Fibroblast of villous mesenchyme (primary cell): Measurements from ENCODE around the gene KIAA0753. TPM values are rescaled to one million over a fixed set of nuclear protein-coding genes. Genes with fewer than 3 reads are reported as not detected.
A peak's percentile ranks its signal among the peaks of the same experiment; 100 is the strongest.

ENCODE experiments used
- DNase-seq: peaks from one replicate; pipeline ENCODE4 v3.0.0-alpha.2; 2010; ENCODE audit warnings: low read depth
- H3K4me3 ChIP-seq: 2 replicates; pipeline ENCODE4 v1.5.1; 2011; ENCODE audit warnings: low read depth, mild to moderate bottlenecking, low read length
- total RNA-seq: library from RNA; depleted of rRNA; stranded (reverse); fragments of >200 nt; gene quantifications from 2 replicates; pipeline ENCODE4 v1.2.3, GENCODE V29; 2012
- TF ChIP-seq, protein P1 (sequence below): IDR thresholded peaks from 2 replicates; pipeline ENCODE4 v1.5.1; 2012; ENCODE audit warnings: low read depth, mild to moderate bottlenecking, low read length; ENCODE audit not compliant: insufficient read depth

The KIAA0753 gene
- total RNA-seq, 1 donor, result 23.3 TPM

DNA sequence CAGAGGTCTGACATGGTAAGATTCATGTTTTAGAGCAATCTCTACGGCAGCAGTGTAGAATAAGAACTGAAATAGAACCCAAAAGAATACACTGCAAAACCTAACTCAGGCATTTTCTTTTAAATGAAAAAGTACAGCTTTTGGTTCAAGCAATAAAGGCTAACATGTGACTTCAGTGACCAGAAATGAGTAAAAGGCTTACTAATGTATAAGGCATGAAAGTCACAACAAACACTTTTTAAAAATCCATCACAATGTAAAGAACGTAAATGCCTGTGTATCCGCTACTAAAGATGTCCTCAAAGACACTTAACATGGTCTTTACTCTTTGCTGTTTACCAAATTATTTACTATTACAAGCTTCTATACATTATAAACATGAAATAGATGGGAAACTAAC, 16.6 kb downstream of the KIAA0753 start:
- peak; percentile 28 for DNase-seq
- H3K4me3 ChIP-seq, result no peak overlapping the region
- TF ChIP-seq, protein P1, sequence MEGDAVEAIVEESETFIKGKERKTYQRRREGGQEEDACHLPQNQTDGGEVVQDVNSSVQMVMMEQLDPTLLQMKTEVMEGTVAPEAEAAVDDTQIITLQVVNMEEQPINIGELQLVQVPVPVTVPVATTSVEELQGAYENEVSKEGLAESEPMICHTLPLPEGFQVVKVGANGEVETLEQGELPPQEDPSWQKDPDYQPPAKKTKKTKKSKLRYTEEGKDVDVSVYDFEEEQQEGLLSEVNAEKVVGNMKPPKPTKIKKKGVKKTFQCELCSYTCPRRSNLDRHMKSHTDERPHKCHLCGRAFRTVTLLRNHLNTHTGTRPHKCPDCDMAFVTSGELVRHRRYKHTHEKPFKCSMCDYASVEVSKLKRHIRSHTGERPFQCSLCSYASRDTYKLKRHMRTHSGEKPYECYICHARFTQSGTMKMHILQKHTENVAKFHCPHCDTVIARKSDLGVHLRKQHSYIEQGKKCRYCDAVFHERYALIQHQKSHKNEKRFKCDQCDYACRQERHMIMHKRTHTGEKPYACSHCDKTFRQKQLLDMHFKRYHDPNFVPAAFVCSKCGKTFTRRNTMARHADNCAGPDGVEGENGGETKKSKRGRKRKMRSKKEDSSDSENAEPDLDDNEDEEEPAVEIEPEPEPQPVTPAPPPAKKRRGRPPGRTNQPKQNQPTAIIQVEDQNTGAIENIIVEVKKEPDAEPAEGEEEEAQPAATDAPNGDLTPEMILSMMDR, result no peak

DNA sequence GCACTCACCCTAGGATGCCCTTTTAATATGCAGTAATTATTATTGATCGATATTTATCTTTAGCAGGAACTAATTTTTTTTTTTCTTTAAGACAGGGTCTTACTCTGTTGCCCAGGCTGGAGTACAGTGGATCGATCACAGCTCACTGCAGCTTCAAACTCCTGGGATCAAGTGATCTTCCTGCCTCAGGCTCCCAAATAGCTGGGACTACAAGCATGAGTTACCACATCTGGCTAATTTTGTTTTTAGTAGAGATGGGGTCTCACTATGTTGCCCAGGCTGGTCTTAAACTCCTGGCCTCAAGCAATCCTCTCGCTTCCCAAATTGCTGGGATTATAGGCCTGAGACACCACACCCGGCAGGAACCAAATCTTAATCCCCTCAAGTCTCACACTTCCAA, 29.3 kb downstream of the KIAA0753 start:
- TF ChIP-seq, protein P1, result no peak
- no peak for DNase-seq
- no peak overlapping the region for H3K4me3 ChIP-seq

DNA sequence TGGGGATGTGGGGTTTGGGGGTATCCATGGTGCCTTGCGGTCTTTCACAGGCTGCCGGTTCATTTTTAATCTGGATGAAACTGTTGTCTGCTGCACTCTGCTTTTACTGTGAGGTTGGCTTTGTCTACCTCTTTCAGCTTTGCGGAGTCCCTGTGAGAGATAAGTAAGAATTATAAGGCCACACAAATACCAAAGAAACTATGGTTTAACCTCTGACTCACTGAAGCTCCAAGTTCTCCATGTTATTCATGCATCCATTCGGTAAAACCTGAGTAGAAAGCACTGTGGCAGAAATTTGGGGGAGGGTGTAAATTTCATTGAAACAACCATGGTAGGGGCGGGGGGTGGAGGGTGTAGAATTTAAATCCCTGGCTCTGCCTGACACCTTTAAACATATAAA, 30.5 kb downstream of the KIAA0753 start:
- TF ChIP-seq, protein P1, result no peak
- H3K4me3 ChIP-seq, result no peak overlapping the region
- no peak for DNase-seq

DNA sequence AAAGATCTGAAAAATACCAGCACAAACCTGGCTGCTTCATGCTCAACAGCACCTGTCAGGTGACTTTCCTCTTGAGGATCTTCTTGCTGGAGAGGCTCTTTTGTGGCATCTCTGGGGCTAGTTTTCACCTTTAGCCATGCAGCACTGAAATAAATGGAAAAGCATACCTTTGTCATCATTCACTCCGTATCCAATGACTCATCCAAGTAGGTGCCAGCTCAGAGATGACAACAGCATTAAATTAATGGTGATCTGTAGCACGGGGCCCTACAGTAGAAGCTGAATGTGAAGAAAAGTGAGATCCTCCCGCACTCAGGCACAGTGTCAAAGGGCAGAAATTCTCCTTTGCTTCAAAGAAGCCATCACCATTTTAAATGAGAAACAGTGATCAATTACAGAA, 32.2 kb downstream of the KIAA0753 start:
- no peak for DNase-seq
- H3K4me3 ChIP-seq, result no peak overlapping the region
- TF ChIP-seq, protein P1, result no peak

DNA sequence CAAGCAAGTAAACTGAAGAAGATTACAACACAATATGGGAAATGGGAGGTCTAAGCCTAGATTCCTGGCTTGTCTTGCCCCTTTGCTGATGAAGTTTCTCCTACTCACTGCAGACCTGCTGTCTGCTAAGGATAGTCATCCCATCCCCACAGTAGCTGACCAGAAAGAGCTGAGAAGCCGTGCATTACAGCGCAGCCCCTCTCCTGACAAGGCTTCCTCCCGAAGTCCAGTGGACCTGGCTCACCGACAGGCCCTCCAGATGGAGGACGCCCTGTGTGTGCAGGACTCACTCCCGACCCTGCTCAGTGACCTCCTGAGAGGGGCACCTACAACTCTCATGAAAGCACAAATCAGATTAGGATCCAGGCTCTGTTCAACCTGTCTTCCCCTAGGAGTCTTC, 35.4 kb downstream of the KIAA0753 start:
- no peak overlapping the region for H3K4me3 ChIP-seq
- no peak for DNase-seq
- TF ChIP-seq, protein P1, result no peak

DNA sequence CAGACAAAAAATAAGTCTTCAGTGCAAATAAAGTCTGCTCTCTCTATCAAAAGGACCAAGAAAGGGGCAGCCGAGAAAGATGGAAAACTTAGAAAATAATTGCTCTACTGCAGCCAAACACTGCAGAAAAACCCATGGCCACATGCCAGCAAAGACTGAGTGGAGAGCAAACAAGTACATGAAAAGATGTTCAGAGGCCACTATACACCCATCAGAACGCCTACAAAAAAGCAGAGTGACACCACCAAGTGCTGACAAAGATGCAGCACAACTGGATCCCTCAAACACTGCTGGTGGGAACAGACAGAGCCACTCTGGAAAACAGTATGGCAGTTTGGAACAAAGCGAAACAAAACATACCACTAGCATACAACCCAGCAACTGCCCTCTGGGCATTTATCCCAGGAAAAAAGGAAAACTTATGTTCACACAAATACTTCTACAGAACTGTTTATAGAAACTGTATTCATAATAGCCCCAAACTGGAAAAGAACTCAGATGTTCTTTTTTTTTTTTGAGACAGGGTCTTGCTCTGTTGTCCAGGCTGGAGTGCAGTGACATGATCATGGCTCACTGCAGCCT, 36.7 kb downstream of the KIAA0753 start:
- TF ChIP-seq, protein P1, result no peak
- peak; percentile 24 for DNase-seq
- no peak overlapping the region for H3K4me3 ChIP-seq

DNA sequence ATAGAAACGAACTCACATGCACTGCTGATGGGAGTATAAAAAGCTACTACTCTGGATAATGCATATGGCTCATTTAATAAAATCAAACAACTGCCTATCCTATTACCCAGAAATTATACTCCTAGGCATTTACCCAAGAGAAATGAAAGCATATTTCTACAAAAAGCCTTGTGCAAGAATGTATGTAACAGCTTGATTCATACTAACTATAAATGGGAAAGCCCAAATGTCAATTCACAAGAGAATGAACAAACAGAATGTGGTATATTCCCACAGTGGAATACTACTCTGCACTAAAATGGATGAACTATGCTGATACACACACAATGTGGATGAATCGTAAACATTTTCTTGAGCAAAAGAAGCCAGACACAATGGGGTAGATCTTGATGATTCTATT, 38.4 kb downstream of the KIAA0753 start:
- no peak for DNase-seq
- TF ChIP-seq, protein P1, result no peak
- H3K4me3 ChIP-seq, result no peak overlapping the region
